ENCODE results near the gene SPATS2.
"Not testable (repeated sequence)": the region's sequence is repeated elsewhere in the genome, so short reads cannot be mapped to it uniquely, and the experiment has no call there.

The SPATS2 gene

DNA sequence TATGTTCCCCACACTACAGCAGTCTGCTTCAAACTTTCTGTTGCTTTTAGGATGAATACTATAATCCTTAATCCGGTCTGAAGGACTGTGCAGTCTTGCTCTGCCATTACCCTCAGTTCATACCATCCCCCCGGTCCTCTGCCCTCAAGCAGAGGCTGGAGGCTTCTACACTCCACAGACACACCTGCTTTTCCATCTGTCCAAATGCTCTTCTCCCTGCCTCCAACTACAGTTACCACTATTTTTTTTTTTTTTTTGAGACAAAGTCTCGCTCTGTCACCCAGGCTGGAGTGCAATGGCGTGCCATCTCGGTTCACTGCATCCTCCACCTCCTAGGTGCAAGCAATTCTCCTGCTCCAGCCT, 152.3 kb downstream of the SPATS2 start:
- no peak overlapping the region for H3K4me3 ChIP-seq (ENCODE audit: low read depth, low read length)
- H3K9ac ChIP-seq (ENCODE audit: low read depth, low read length) = no peak overlapping the region
- H3K9me3 ChIP-seq (ENCODE audit: control insufficient read depth, insufficient read depth, low read length) = no peaks in the 10 kb centered on the region
- H3K4me1 ChIP-seq (ENCODE audit: control insufficient read depth, insufficient read depth, low read length) = no peaks in the 10 kb centered on the region
- H3K27me3 ChIP-seq (ENCODE audit: control insufficient read depth, insufficient read depth, low read length) = no peaks in the 10 kb centered on the region
- H3K36me3 ChIP-seq (ENCODE audit: control insufficient read depth, insufficient read depth, low read length) = peaks cover 19% of the 10 kb centered on the region
- H3K27ac ChIP-seq (ENCODE audit: low read depth, low read length) = no peak overlapping the region

DNA sequence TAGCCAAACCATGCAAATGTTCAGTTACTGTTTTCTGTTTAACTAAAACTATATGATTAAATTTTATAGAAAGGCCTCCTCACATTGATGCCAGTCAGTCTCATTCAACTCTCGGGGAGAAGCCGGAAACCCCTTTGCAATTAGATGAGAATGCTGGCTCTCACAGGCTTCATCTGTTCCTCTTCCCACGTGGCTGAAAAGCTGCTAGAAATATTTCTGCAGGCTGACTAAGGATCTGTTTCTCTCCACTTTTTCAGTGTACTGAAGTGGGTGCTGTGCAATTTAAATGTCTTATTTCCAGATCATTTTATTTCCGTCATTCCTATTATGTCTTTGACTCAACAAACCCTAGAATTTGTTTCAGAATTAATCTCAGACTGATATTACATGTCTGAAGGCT, 154.1 kb downstream of the SPATS2 start:
- H3K4me3 ChIP-seq (ENCODE audit: low read depth, low read length) = no peak overlapping the region
- H3K36me3 ChIP-seq (ENCODE audit: control insufficient read depth, insufficient read depth, low read length) = peaks cover 38% of the 10 kb centered on the region
- H3K9me3 ChIP-seq (ENCODE audit: control insufficient read depth, insufficient read depth, low read length) = no peaks in the 10 kb centered on the region
- no peak overlapping the region for H3K9ac ChIP-seq (ENCODE audit: low read depth, low read length)
- no peaks in the 10 kb centered on the region for H3K4me1 ChIP-seq (ENCODE audit: control insufficient read depth, insufficient read depth, low read length)
- no peaks in the 10 kb centered on the region for H3K27me3 ChIP-seq (ENCODE audit: control insufficient read depth, insufficient read depth, low read length)
- H3K27ac ChIP-seq (ENCODE audit: low read depth, low read length) = no peak overlapping the region

DNA sequence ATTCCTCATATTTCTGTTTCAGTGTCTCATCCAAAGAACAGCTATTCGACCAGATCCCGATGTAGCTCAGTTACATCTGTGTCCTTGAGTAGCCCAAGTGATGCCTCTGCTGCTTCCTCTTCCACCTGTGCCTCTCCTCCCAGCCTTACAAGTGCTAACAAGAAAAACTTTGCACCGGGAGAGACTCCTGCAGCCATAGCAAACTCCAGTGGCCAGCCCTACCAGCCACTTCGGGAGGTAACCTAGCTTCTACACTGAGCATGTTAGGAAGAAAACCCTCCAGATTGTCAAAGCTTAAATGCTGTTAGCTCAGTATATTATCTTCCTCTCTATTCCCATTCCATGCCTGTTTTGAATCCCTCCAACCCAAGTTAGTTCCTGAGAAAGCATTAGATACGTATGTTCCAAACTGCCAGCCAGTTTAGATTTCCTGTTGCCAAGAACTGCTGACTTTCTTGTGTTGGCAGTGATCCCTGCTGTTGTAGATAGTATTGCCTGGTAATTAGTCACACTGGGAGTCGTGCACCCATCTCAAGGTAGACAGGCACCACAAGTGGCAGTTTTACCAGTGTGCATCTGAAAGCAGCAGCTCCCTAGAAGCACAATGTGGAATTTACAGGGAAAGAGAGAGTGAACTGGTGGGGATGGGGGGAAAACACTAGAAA, 157.5 kb downstream of the SPATS2 start:
- peaks cover 39% of the 10 kb centered on the region for H3K36me3 ChIP-seq (ENCODE audit: control insufficient read depth, insufficient read depth, low read length)
- no peaks in the 10 kb centered on the region for H3K27me3 ChIP-seq (ENCODE audit: control insufficient read depth, insufficient read depth, low read length)
- no peak overlapping the region for H3K9ac ChIP-seq (ENCODE audit: low read depth, low read length)

DNA sequence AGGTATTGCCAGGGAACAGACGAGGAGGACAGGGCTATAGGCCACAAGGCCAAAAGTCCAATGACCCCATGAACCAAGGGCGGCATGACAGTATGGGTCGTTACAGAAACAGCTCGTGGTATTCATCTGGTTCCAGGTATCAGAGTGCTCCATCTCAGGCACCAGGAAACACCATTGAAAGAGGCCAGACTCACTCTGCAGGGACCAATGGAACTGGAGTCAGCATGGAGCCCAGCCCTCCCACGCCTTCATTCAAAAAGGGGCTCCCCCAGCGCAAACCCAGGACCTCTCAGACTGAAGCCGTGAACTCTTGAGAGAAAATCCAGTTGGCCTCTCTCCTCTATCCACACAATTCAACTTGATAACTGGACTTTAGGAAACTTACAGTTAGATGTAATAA, 158.7 kb downstream of the SPATS2 start:
- Histone ChIP-seq H3K36me3 (ENCODE audit: control insufficient read depth, insufficient read depth, low read length) (peaks cover 39% of the 10 kb centered on the region), H3K27me3 (ENCODE audit: control insufficient read depth, insufficient read depth, low read length) (no peaks in the 10 kb centered on the region), H3K9me3 (ENCODE audit: control insufficient read depth, insufficient read depth, low read length) (no peaks in the 10 kb centered on the region), H3K27ac (ENCODE audit: low read depth, low read length) (no peak overlapping the region), H3K9ac (ENCODE audit: low read depth, low read length) (no peak overlapping the region), H3K4me3 (ENCODE audit: low read depth, low read length) (no peak overlapping the region), H3K4me1 (ENCODE audit: control insufficient read depth, insufficient read depth, low read length) (peaks cover 9% of the 10 kb centered on the region; the same call in 1 of the 2 replicates)

More for the DNA sequence above, 157.5 kb downstream of the SPATS2 start:
- H3K4me3 ChIP-seq (ENCODE audit: low read depth, low read length) = no peak overlapping the region
- no peak overlapping the region for H3K27ac ChIP-seq (ENCODE audit: low read depth, low read length)
- H3K4me1 ChIP-seq (ENCODE audit: control insufficient read depth, insufficient read depth, low read length) = peaks cover 9% of the 10 kb centered on the region; the same call in 1 of the 2 replicates
- no peaks in the 10 kb centered on the region for H3K9me3 ChIP-seq (ENCODE audit: control insufficient read depth, insufficient read depth, low read length)

DNA sequence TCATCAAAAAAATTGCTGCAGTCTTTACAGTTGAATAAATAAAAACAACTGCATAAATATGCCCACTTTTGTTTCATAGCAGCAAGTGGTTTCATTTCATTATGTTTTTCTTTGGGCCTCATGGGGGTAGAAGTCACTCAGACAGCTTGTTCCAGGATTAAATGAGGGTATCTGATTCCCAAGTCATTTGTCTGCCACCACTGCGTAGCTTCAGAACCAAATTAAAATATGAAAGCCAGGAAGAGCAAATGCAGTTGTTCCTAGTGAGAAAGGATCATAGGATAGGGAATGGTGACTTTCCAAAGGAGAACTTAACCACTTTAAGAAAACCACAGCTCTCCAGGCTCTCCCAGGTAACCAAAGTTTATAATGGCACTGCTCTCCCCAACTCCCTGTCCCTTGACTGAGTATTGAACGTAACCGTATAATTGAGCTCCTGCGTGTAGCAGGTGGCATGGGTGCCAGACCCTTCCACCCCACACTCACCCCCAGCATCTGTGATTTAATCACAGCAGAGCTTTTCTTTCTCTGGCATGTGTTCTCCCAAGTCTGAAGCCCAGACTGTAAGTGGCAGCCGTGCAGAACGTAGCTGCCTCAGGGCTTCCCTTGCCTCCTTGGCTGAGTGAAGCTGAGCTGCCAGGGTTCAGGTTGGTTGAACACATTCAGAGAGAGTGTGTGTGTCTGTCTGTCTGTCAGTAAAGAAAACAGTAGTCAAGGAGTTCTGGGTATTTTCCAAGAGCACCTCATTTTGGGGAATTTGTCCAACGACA, 160.3 kb downstream of the SPATS2 start:
- no peak overlapping the region for H3K4me3 ChIP-seq (ENCODE audit: low read depth, low read length)
- no peaks in the 10 kb centered on the region for H3K27me3 ChIP-seq (ENCODE audit: control insufficient read depth, insufficient read depth, low read length)
- H3K27ac ChIP-seq (ENCODE audit: low read depth, low read length) = no peak overlapping the region
- H3K9ac ChIP-seq (ENCODE audit: low read depth, low read length) = no peak overlapping the region
- no peaks in the 10 kb centered on the region for H3K9me3 ChIP-seq (ENCODE audit: control insufficient read depth, insufficient read depth, low read length)
- H3K4me1 ChIP-seq (ENCODE audit: control insufficient read depth, insufficient read depth, low read length) = peaks cover 9% of the 10 kb centered on the region; the same call in 1 of the 2 replicates
- H3K36me3 ChIP-seq (ENCODE audit: control insufficient read depth, insufficient read depth, low read length) = peaks cover 34% of the 10 kb centered on the region

DNA sequence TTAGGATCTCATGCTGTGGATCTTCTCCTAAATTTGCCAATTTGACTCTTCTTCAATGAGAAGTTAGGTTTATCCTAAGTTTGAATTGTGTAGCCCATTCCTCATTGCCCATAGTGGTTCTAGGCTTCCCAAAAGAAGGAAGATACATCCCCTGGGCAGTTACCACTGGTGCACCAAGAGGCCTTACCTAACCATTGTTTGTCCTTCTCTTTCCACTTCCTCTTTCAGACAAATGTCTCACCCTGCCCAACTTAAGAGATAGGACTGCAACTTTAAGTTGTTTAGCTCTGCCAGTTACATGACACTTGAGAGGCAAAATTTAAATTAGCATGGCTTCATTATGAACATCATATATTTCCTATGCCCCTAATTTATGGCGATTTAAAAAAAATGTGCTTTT, 162.2 kb downstream of the SPATS2 start:
- no peak overlapping the region for H3K27ac ChIP-seq (ENCODE audit: low read depth, low read length)
- no peaks in the 10 kb centered on the region for H3K27me3 ChIP-seq (ENCODE audit: control insufficient read depth, insufficient read depth, low read length)
- peaks cover 26% of the 10 kb centered on the region for H3K36me3 ChIP-seq (ENCODE audit: control insufficient read depth, insufficient read depth, low read length)
- peaks cover 9% of the 10 kb centered on the region; the same call in 1 of the 2 replicates for H3K4me1 ChIP-seq (ENCODE audit: control insufficient read depth, insufficient read depth, low read length)
- H3K4me3 ChIP-seq (ENCODE audit: low read depth, low read length) = no peak overlapping the region
- no peak overlapping the region for H3K9ac ChIP-seq (ENCODE audit: low read depth, low read length)
- H3K9me3 ChIP-seq (ENCODE audit: control insufficient read depth, insufficient read depth, low read length) = no peaks in the 10 kb centered on the region

DNA sequence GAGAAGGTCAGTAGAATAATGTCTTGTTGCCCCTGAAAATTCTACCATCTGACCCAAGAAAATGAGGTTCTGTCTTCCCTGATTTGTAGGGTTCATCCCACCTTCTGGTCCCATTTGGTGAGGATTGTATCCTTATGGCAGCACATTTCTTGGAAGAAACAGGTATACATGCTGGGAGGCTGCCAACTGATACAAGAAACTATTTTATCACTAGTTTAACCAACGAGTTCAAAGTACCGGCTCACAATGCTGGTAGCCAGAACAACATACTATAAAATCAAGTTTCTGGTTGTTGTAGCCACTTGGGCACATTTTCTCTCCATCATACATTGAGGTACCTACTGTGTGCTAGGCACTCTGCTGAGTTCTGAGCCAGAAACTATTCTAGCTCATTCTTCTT, 164.5 kb downstream of the SPATS2 start:
- peaks cover 21% of the 10 kb centered on the region for H3K27me3 ChIP-seq (ENCODE audit: control insufficient read depth, insufficient read depth, low read length)
- no peak overlapping the region for H3K9ac ChIP-seq (ENCODE audit: low read depth, low read length)
- peaks cover 9% of the 10 kb centered on the region; the same call in 1 of the 2 replicates for H3K4me1 ChIP-seq (ENCODE audit: control insufficient read depth, insufficient read depth, low read length)
- no peaks in the 10 kb centered on the region for H3K9me3 ChIP-seq (ENCODE audit: control insufficient read depth, insufficient read depth, low read length)
- no peak overlapping the region for H3K27ac ChIP-seq (ENCODE audit: low read depth, low read length)
- H3K4me3 ChIP-seq (ENCODE audit: low read depth, low read length) = no peak overlapping the region
- H3K36me3 ChIP-seq (ENCODE audit: control insufficient read depth, insufficient read depth, low read length) = 0 out of 2 replicates have a peak, but pooled peaks cover 4% of the 10 kb centered on the region

DNA sequence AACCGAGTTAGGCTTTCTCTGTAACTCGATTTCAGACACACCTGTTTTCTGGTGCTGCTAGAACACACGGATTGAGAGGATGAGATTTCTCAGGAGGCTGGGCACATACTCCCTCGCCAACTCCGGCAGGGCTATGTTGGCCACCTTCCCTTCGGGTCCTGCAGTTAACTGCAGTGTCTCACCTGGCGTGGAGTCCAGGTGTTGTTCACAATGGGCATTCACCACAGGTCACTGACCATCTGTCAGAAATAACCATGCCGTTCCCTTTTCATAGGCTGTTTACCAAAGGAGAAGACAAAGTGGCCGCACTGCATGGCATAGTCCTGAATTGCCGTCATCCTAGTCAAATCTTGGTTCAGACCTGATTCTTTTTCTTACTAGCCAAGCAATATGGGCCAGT, 166.1 kb downstream of the SPATS2 start:
- H3K9me3 ChIP-seq (ENCODE audit: control insufficient read depth, insufficient read depth, low read length) = no peaks in the 10 kb centered on the region
- peaks cover 8% of the 10 kb centered on the region for H3K4me1 ChIP-seq (ENCODE audit: control insufficient read depth, insufficient read depth, low read length)
- no peak overlapping the region for H3K4me3 ChIP-seq (ENCODE audit: low read depth, low read length)
- H3K9ac ChIP-seq (ENCODE audit: low read depth, low read length) = no peak overlapping the region
- no peak overlapping the region for H3K27ac ChIP-seq (ENCODE audit: low read depth, low read length)
- peaks cover 37% of the 10 kb centered on the region for H3K27me3 ChIP-seq (ENCODE audit: control insufficient read depth, insufficient read depth, low read length)
- H3K36me3 ChIP-seq (ENCODE audit: control insufficient read depth, insufficient read depth, low read length) = no peaks in the 10 kb centered on the region

DNA sequence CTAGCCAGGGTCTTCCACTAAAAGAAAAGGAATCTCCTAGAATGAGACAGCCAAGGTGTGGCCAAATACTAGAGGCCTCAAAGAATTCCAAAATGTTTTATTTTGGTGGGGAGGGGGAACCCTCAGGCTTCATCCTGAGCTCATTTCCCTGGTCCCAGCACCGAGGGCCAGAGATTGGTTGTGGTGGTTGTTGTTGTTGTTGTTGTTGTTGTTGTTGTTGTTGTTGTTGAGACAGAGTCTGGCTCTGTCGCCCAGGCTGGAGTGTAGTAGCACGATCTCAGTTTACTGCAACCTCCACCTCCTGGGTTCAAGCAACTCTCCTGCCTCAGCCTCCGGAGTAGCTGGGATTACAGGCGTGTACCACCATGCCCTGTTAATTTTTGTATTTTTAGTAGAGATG, 166.9 kb downstream of the SPATS2 start:
- H3K4me3 ChIP-seq (ENCODE audit: low read depth, low read length); H3K27ac ChIP-seq (ENCODE audit: low read depth, low read length); H3K4me1 ChIP-seq (ENCODE audit: control insufficient read depth, insufficient read depth, low read length); H3K36me3 ChIP-seq (ENCODE audit: control insufficient read depth, insufficient read depth, low read length); H3K9me3 ChIP-seq (ENCODE audit: control insufficient read depth, insufficient read depth, low read length); H3K9ac ChIP-seq (ENCODE audit: low read depth, low read length): not testable (repeated sequence)
- H3K27me3 ChIP-seq (ENCODE audit: control insufficient read depth, insufficient read depth, low read length) = peaks cover 45% of the 10 kb centered on the region

DNA sequence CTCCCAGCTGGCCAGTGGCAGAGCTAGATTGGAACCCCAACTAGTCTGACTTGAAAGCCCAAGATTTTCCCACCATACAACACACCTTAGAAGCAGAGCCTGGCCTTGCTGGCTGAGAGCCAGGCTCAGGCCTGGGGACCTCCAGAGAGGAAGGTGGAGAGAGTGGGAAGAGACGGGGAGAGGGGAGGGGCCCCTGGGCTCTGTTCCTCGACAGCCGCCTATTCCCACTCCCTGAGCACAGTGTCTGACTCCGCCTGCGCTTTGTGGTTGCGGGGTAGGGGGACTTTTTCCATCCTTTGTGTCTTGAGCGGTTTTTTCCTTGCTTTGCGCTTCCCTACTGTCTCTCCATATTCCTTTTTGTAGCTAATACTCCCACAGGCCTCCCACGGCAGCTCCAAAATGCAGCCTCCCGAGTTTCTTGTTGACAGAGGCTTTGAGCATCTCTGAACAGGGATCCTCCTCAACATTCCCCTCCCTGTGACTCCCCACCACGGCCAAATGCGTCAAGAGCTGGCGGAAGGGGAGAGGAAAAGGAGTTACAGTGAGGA, 167.5 kb downstream of the SPATS2 start:
- H3K27ac ChIP-seq (ENCODE audit: low read depth, low read length) = no peak overlapping the region
- H3K9me3 ChIP-seq (ENCODE audit: control insufficient read depth, insufficient read depth, low read length) = no peaks in the 10 kb centered on the region
- H3K4me1 ChIP-seq (ENCODE audit: control insufficient read depth, insufficient read depth, low read length) = peaks cover 8% of the 10 kb centered on the region
- H3K9ac ChIP-seq (ENCODE audit: low read depth, low read length) = no peak overlapping the region
- peaks cover 52% of the 10 kb centered on the region for H3K27me3 ChIP-seq (ENCODE audit: control insufficient read depth, insufficient read depth, low read length)
- H3K36me3 ChIP-seq (ENCODE audit: control insufficient read depth, insufficient read depth, low read length) = no peaks in the 10 kb centered on the region
- H3K4me3 ChIP-seq (ENCODE audit: low read depth, low read length) = no peak overlapping the region

DNA sequence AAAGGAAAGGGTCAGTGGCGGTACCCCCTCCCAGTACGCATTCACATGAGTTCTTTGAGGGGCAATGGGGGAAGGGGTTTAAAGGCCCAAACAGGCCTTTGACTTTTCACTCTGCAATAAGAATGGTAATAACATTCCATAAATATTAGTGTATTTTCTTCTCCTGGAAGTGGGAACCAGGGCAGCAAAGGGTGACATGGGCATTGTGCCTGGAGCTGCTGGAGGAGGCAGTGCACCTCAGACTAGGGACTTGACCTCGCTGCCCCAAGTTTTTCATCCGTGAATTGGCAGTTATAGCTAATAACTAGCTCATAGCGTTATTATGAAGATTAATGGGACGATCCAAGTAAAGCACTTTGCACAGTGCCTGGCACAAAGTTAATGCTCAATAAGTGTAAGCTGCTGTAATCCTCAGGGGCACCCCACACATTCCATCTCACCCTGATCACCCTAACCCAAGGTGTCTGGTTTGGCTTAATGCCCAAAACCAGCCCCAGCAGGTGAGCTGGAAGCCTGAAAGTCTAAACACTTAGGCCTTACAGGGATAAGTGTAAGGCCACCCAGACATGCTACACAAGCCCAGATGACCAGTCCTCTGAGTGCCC, 168.8 kb downstream of the SPATS2 start:
- Histone ChIP-seq H3K9me3 (ENCODE audit: control insufficient read depth, insufficient read depth, low read length) (no peaks in the 10 kb centered on the region), H3K9ac (ENCODE audit: low read depth, low read length) (no peak overlapping the region), H3K4me3 (ENCODE audit: low read depth, low read length) (no peak overlapping the region), H3K27ac (ENCODE audit: low read depth, low read length) (no peak overlapping the region), H3K27me3 (ENCODE audit: control insufficient read depth, insufficient read depth, low read length) (peaks cover 64% of the 10 kb centered on the region), H3K36me3 (ENCODE audit: control insufficient read depth, insufficient read depth, low read length) (no peaks in the 10 kb centered on the region), H3K4me1 (ENCODE audit: control insufficient read depth, insufficient read depth, low read length) (peaks cover 8% of the 10 kb centered on the region)
